Panc1 (cell line): ENCODE measurements around the gene ACSL1. TPM values are rescaled to one million over a fixed set of nuclear protein-coding genes. Genes with fewer than 3 reads are reported as not detected.
"Not testable (repeated sequence)": the region's sequence is repeated elsewhere in the genome, so short reads cannot be mapped to it uniquely, and the experiment has no call there.

Experiments
- ATAC-seq: fragments of 200-7000 bp; cut with Tn5 transposase; 2 replicates; pipeline ENCODE4 v1.9.1; 2020; ENCODE audit warnings: mild to moderate bottlenecking, moderate library complexity
- BruUV-seq: library from RNA; stranded (reverse); fragments of 400-500 nt; replicated peaks from 2 replicates; lab custom pipeline; 2021; lab: Mats Ljungman, UMichigan
- CTCF ChIA-PET: fragments of 300-600 bp; sonication (Branson Sonifier 250); formaldehyde crosslinking; loops from one replicate; lab custom pipeline; 2022; ENCODE audit warnings: antibody characterized with exemption; lab: Charles Lee
- POLR2A ChIA-PET: fragments of 300-600 bp; sonication (Branson Sonifier 250); formaldehyde crosslinking; loops from one replicate; lab custom pipeline; 2022; ENCODE audit warnings: antibody characterized with exemption; lab: Charles Lee
- DNase-seq: peaks from one replicate; pipeline ENCODE4 v3.0.0-alpha.2; 2010; ENCODE audit warnings: low read depth, low spot score
- H3K27ac ChIP-seq: 2 replicates; pipeline ENCODE4 v1.5.1; 2011; ENCODE audit warnings: mild to moderate bottlenecking, low read length, inconsistent platforms
- H3K27me3 ChIP-seq: fragments of 200-500 bp; sonication (Bioruptor generic); 2 replicates; pipeline ENCODE4 v1.6.0; 2014; ENCODE audit warnings: low read length, inconsistent platforms; ENCODE audit not compliant: control insufficient read depth, insufficient read depth
- H3K36me3 ChIP-seq: fragments of 200-500 bp; sonication (Bioruptor generic); 2 replicates; pipeline ENCODE4 v1.5.1; 2014; ENCODE audit warnings: inconsistent platforms, mild to moderate bottlenecking, low read length, moderate library complexity; ENCODE audit not compliant: control insufficient read depth, insufficient read depth
- H3K4me1 ChIP-seq: 2 replicates; pipeline ENCODE4 v1.5.1; 2011; ENCODE audit warnings: inconsistent platforms, mild to moderate bottlenecking, low read length, moderate library complexity; ENCODE audit not compliant: control insufficient read depth, insufficient read depth
- H3K4me3 ChIP-seq, 2 experiments: 2 replicates each; pipeline ENCODE4 v1.5.1; 2011 to 2012; ENCODE audit warnings: low read depth in 2 of 2, low read length in 2 of 2, mild to moderate bottlenecking in 2 of 2, inconsistent platforms in 1 of 2, moderate library complexity in 1 of 2
- H3K9me3 ChIP-seq: fragments of 200-500 bp; sonication (Bioruptor generic); 2 replicates; pipeline ENCODE4 v1.5.1; 2014; ENCODE audit warnings: low read depth, mild to moderate bottlenecking, inconsistent platforms, low read length, moderate library complexity; ENCODE audit not compliant: control insufficient read depth, insufficient read depth
- POLR2AphosphoS5 ChIP-seq: IDR thresholded peaks from 2 replicates; pipeline ENCODE4 v1.6.1; 2012; ENCODE audit warnings: mild to moderate bottlenecking, low read depth, low read length, moderate library complexity
- REST ChIP-seq, 2 experiments: IDR thresholded peaks; 2 replicates each; pipeline ENCODE4 v1.6.1; 2011 to 2012; ENCODE audit warnings: low read depth in 2 of 2, control low read depth in 1 of 2, low read length in 1 of 2, mild to moderate bottlenecking in 1 of 2, moderate library complexity in 1 of 2; ENCODE audit not compliant: insufficient read depth in 1 of 2
- SIN3A ChIP-seq: IDR thresholded peaks from 2 replicates; pipeline ENCODE4 v1.6.1; 2012; ENCODE audit warnings: low read depth, mild to moderate bottlenecking, low read length, moderate library complexity, borderline replicate concordance; ENCODE audit not compliant: insufficient read depth
- TCF7L2 ChIP-seq: IDR thresholded peaks from 2 replicates; pipeline ENCODE4 v1.6.1; 2011; ENCODE audit warnings: mild to moderate bottlenecking, low read depth, low read length, inconsistent platforms
- in situ Hi-C: cut with HindIII; loops from 2 replicates; pipeline ENCODE4 v1.10.0; 2016; ENCODE audit warnings: low sequenced_read_pairs, low pct_unique_long_range_greater_than_20kb
- intact Hi-C: fragments of 100-400 bp; cut with micrococcal nuclease; formaldehyde crosslinking; loops from one replicate; pipeline ENCODE4 v1.10.0; 2022; ENCODE audit not compliant: unreplicated experiment
- total RNA-seq: library from RNA; stranded (reverse); gene quantifications from one replicate; pipeline ENCODE4 v1.2.1, GENCODE V29; 2021; ENCODE audit not compliant: unreplicated experiment
- TF ChIP-seq, protein P1 (sequence below): fragments of 450-650 bp; IDR thresholded peaks from 2 replicates; pipeline ENCODE4 v1.5.1; 2017; ENCODE audit warnings: mild to moderate bottlenecking

ACSL1 gene
- total RNA-seq, 1 experiment from 2014 or later = 15.4 TPM

GRCh38 chr4:184843984-184844554, 18.3 kb upstream of the ACSL1 start:
- CTCF ChIA-PET = interaction anchor here (0.6 kb wide), 1 partner anchor 449 kb away, joined by 8 read pairs; no protein-coding TSS in a partner anchor
- BruUV-seq = no TSS peak

GRCh38 chr4:184839075-184839399, 13.3 kb upstream of the ACSL1 start:
- in situ Hi-C loops, H3K27me3 ChIP-seq, H3K4me1 ChIP-seq, intact Hi-C loops, ATAC-seq, BruUV-seq, H3K9me3 ChIP-seq, CTCF ChIA-PET, H3K36me3 ChIP-seq, H3K27ac ChIP-seq, H3K4me3 ChIP-seq, DNase-seq: not testable (repeated sequence)
- POLR2A ChIA-PET = interaction anchor here (0.7 kb wide), 1 partner anchor 105 kb away, joined by 15 read pairs; the partner anchor contains the start of gene CENPU

More at GRCh38 chr4:184843984-184844554, 18.3 kb upstream of the ACSL1 start:
- no peaks in the 10 kb centered on the region for H3K36me3 ChIP-seq
- POLR2A ChIA-PET = no interaction called here
- no peaks in the 10 kb centered on the region for H3K9me3 ChIP-seq
- no peak overlapping the region for H3K4me3 ChIP-seq
- DNase-seq (no peak), ATAC-seq (no peak)
- intact Hi-C loops = no loop called here
- H3K27ac ChIP-seq = no peak overlapping the region
- in situ Hi-C loops = no loop called here
- TF ChIP-seq TCF7L2 (no peak), SIN3A (no peak), POLR2AphosphoS5 (no peak), REST (IDR thresholded peaks at IDR 0.05; ENCODE audit: insufficient read depth in 1 of 2, low read depth in 2 of 2, low read length in 1 of 2) (no peak)
- TF ChIP-seq, protein P1, sequence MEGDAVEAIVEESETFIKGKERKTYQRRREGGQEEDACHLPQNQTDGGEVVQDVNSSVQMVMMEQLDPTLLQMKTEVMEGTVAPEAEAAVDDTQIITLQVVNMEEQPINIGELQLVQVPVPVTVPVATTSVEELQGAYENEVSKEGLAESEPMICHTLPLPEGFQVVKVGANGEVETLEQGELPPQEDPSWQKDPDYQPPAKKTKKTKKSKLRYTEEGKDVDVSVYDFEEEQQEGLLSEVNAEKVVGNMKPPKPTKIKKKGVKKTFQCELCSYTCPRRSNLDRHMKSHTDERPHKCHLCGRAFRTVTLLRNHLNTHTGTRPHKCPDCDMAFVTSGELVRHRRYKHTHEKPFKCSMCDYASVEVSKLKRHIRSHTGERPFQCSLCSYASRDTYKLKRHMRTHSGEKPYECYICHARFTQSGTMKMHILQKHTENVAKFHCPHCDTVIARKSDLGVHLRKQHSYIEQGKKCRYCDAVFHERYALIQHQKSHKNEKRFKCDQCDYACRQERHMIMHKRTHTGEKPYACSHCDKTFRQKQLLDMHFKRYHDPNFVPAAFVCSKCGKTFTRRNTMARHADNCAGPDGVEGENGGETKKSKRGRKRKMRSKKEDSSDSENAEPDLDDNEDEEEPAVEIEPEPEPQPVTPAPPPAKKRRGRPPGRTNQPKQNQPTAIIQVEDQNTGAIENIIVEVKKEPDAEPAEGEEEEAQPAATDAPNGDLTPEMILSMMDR = no peak
- no peaks in the 10 kb centered on the region for H3K4me1 ChIP-seq
- no peaks in the 10 kb centered on the region for H3K27me3 ChIP-seq

GRCh38 chr4:184838249-184839074, 12.7 kb upstream of the ACSL1 start:
- Histone ChIP-seq H3K9me3 (no peaks in the 10 kb centered on the region), H3K4me1 (no peaks in the 10 kb centered on the region), H3K27ac (no peak overlapping the region), H3K27me3 (no peaks in the 10 kb centered on the region), H3K4me3 (no peak overlapping the region), H3K36me3 (no peaks in the 10 kb centered on the region)
- in situ Hi-C loops (no loop called here), intact Hi-C loops (no loop called here)
- DNase-seq = no peak
- CTCF ChIA-PET = no interaction called here
- POLR2A ChIA-PET = no interaction called here
- ATAC-seq = no peak
- no TSS peak for BruUV-seq
- no peak for TF ChIP-seq SIN3A
- TF ChIP-seq, protein P1 = no peak
- no peak for TF ChIP-seq POLR2AphosphoS5
- no peak for TF ChIP-seq REST (IDR thresholded peaks at IDR 0.05; ENCODE audit: insufficient read depth in 1 of 2, low read depth in 2 of 2, low read length in 1 of 2)
- no peak for TF ChIP-seq TCF7L2
